A549 (cell line): ENCODE measurements around the gene BUD23.

Experiments
- CBX8 ChIP-seq: fragments of 200-600 bp; sonication (generic); IDR thresholded peaks from 2 replicates; pipeline ENCODE4 v1.6.1; 2016
- CTCF ChIP-seq: fragments of >200 bp; sonication (Bioruptor Twin); formaldehyde crosslinking; IDR thresholded peaks from 3 replicates; pipeline ENCODE4 v1.5.1; 2016
- REST ChIP-seq: fragments of 200-600 bp; sonication (generic); IDR thresholded peaks from 2 replicates; pipeline ENCODE4 v1.6.1; 2016; ENCODE audit warnings: antibody characterized with exemption, mild to moderate bottlenecking, moderate library complexity
- ZC3H11A ChIP-seq: fragments of 450-650 bp; IDR thresholded peaks from 2 replicates; pipeline ENCODE4 v1.6.1; 2014; ENCODE audit warnings: antibody characterized with exemption, mild to moderate bottlenecking
- TF ChIP-seq, protein P1 (sequence below): IDR thresholded peaks from 2 replicates; pipeline ENCODE4 v1.6.1; 2012
- TF ChIP-seq, protein P2 (sequence below): fragments of 450-650 bp; IDR thresholded peaks from 2 replicates; pipeline ENCODE4 v1.6.1; 2014; ENCODE audit warnings: antibody characterized with exemption

GRCh38 chr7:73707045-73707631, 23.7 kb downstream of the BUD23 start:
- TF ChIP-seq, protein P1, sequence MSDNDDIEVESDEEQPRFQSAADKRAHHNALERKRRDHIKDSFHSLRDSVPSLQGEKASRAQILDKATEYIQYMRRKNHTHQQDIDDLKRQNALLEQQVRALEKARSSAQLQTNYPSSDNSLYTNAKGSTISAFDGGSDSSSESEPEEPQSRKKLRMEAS = peak; percentile 94
- no peak for TF ChIP-seq REST
- TF ChIP-seq CTCF = no peak
- TF ChIP-seq, protein P2, sequence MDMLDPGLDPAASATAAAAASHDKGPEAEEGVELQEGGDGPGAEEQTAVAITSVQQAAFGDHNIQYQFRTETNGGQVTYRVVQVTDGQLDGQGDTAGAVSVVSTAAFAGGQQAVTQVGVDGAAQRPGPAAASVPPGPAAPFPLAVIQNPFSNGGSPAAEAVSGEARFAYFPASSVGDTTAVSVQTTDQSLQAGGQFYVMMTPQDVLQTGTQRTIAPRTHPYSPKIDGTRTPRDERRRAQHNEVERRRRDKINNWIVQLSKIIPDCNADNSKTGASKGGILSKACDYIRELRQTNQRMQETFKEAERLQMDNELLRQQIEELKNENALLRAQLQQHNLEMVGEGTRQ = peak; percentile 81
- TF ChIP-seq CBX8 = no peak
- no peak for TF ChIP-seq ZC3H11A
